ENCODE measurements around the gene RBM19. TPM values are rescaled to one million over a fixed set of nuclear protein-coding genes. Genes with fewer than 3 reads are reported as not detected.

The RBM19 gene
- total RNA-seq, 1 experiment from 2014 or later: 40.2 TPM

GRCh38 chr12:113855998-113856397 is 110.1 kb downstream of the RBM19 start:
- DNase-seq (ENCODE audit: low spot score): no peak

- no peak for DNase-seq (ENCODE audit: low spot score)
Observed at GRCh38 chr12:113854385-113855142, 111.6 kb downstream of the RBM19 start.

- DNase-seq (ENCODE audit: low spot score): no peak
Observed at GRCh38 chr12:113853491-113853890, 112.6 kb downstream of the RBM19 start.

GRCh38 chr12:113852695-113853490 is 113.2 kb downstream of the RBM19 start:
- no peak for DNase-seq (ENCODE audit: low spot score)

- DNase-seq (ENCODE audit: low spot score): no peak
Observed at GRCh38 chr12:113852264-113852663, 113.9 kb downstream of the RBM19 start.

GRCh38 chr12:113850309-113851056 is 115.6 kb downstream of the RBM19 start:
- no peak for DNase-seq (ENCODE audit: low spot score)

- DNase-seq (ENCODE audit: low spot score): no peak
Observed at GRCh38 chr12:113847856-113848255, 118.3 kb downstream of the RBM19 start.

- DNase-seq (ENCODE audit: low spot score): no peak
Observed at GRCh38 chr12:113846883-113847755, 119.0 kb downstream of the RBM19 start.

GRCh38 chr12:113845900-113846674 is 120.0 kb downstream of the RBM19 start:
- no peak for DNase-seq (ENCODE audit: low spot score)

GRCh38 chr12:113844495-113845210 is 121.5 kb downstream of the RBM19 start:
- DNase-seq (ENCODE audit: low spot score): no peak

- DNase-seq (ENCODE audit: low spot score): no peak
Observed at GRCh38 chr12:113842699-113843098, 123.4 kb downstream of the RBM19 start.

GRCh38 chr12:113841786-113842185 is 124.3 kb downstream of the RBM19 start:
- no peak for DNase-seq (ENCODE audit: low spot score)

- no peak for DNase-seq (ENCODE audit: low spot score)
Observed at GRCh38 chr12:113840401-113841042, 125.6 kb downstream of the RBM19 start.

- DNase-seq (ENCODE audit: low spot score): no peak
Observed at GRCh38 chr12:113838896-113839295, 127.2 kb downstream of the RBM19 start.

GRCh38 chr12:113837528-113838296 is 128.4 kb downstream of the RBM19 start:
- DNase-seq (ENCODE audit: low spot score): no peak

GRCh38 chr12:113837084-113837483 is 129.0 kb downstream of the RBM19 start:
- DNase-seq (ENCODE audit: low spot score): no peak

GRCh38 chr12:113835896-113836295 is 130.2 kb downstream of the RBM19 start:
- DNase-seq (ENCODE audit: low spot score): no peak

- no peak for DNase-seq (ENCODE audit: low spot score)
Observed at GRCh38 chr12:113835433-113835832, 130.7 kb downstream of the RBM19 start.

All from HT-29 (cell line).